BJ (cell line): ENCODE results near the gene CFAP69. TPM values are rescaled to one million over a fixed set of nuclear protein-coding genes. Genes with fewer than 3 reads are reported as not detected.
A peak's percentile ranks its signal among the peaks of the same experiment; 100 is the strongest.

Experiments
- CTCF ChIA-PET: fragments of 350-600 bp; formaldehyde crosslinking; extraction: SDS; loops from one replicate; lab custom pipeline; 2021; ENCODE audit warnings: antibody characterized with exemption, inconsistent platforms; lab: Yijun Ruan, JAX
- POLR2A ChIA-PET: fragments of 300-600 bp; sonication (Branson Sonifier 250); formaldehyde crosslinking; extraction: SDS; loops from one replicate; lab custom pipeline; 2021; ENCODE audit warnings: antibody characterized with exemption; lab: Charles Lee
- DNase-seq: peaks from one replicate; pipeline ENCODE4 v3.0.0-alpha.2; 2011; ENCODE audit warnings: low read depth
- H3K27me3 ChIP-seq: 2 replicates; pipeline ENCODE4 v1.6.0; 2011; ENCODE audit warnings: low read length; ENCODE audit not compliant: control insufficient read depth, insufficient read depth
- H3K36me3 ChIP-seq: 2 replicates; pipeline ENCODE4 v1.5.1; 2011; ENCODE audit warnings: low read length; ENCODE audit not compliant: control insufficient read depth, insufficient read depth
- H3K4me3 ChIP-seq: 2 replicates; pipeline ENCODE4 v1.5.1; 2011; ENCODE audit warnings: low read depth, mild to moderate bottlenecking, control low read depth, low read length
- CTCF ChIP-seq: IDR thresholded peaks from 2 replicates; pipeline ENCODE4 v1.5.1; 2011; ENCODE audit warnings: low read depth, mild to moderate bottlenecking, control low read depth, inconsistent platforms, low read length, moderate library complexity; ENCODE audit not compliant: insufficient read depth
- polyA minus RNA-seq: library from RNA; depleted of rRNA, polyadenylated mRNA; stranded (reverse); fragments of >200 nt; gene quantifications from 2 replicates; pipeline ENCODE4 v1.2.3, GENCODE V29; 2011; rRNA and poly(A)+ RNA removed
- polyA plus RNA-seq: library from polyadenylated mRNA; depleted of rRNA; stranded (reverse); fragments of >200 nt; gene quantifications from 2 replicates; pipeline ENCODE4 v1.2.3, GENCODE V29; 2011; rRNA removed

The CFAP69 gene
- polyA plus RNA-seq, result 0.90 and 2.3 TPM in 2 replicates
- polyA minus RNA-seq, result 0.57 and 2.6 TPM in 2 replicates

- DNase-seq, result peak; percentile 28
- peak within 1 kb of the TSS; percentile 64 for H3K4me3 ChIP-seq
- ChIA-PET POLR2A (interaction anchor here (0.6 kb wide), 1 partner anchor 10 kb away, joined by 3 read pairs; no protein-coding TSS in a partner anchor), CTCF (interaction anchor here (1.2 to 2.4 kb wide), 5 partner anchors 15 to 91 kb away, joined by 4 to 8 read pairs (median 4); partner anchors contain the start of genes STEAP1 and STEAP2)
- H3K27me3 ChIP-seq, result no peaks in the 10 kb centered on the region
- peak; percentile 53 for TF ChIP-seq CTCF
- no peaks in the 10 kb centered on the region for H3K36me3 ChIP-seq
Measured at GRCh38 chr7:90244909-90245851, at the start of gene CFAP69. TSS of gene CFAP69 (plus strand) at chr7:90245174. CDS start at chr7:90245425, 251 bp downstream.

GRCh38 chr7:90201500-90202195 is 43.3 kb upstream of the CFAP69 start:
- H3K27me3 ChIP-seq, result no peaks in the 10 kb centered on the region
- no peak for DNase-seq
- TF ChIP-seq CTCF, result no peak
- POLR2A ChIA-PET, result no interaction called here
- H3K36me3 ChIP-seq, result no peaks in the 10 kb centered on the region
- H3K4me3 ChIP-seq, result no peak overlapping the region
- CTCF ChIA-PET, result no interaction called here

GRCh38 chr7:90207956-90208355 is 37.0 kb upstream of the CFAP69 start:
- POLR2A ChIA-PET, result no interaction called here

GRCh38 chr7:90209776-90210175 is 35.2 kb upstream of the CFAP69 start:
- ChIA-PET CTCF (no interaction called here), POLR2A (no interaction called here)
- no peak for TF ChIP-seq CTCF
- H3K27me3 ChIP-seq, result no peaks in the 10 kb centered on the region
- H3K36me3 ChIP-seq, result no peaks in the 10 kb centered on the region
- H3K4me3 ChIP-seq, result no peak overlapping the region
- no peak for DNase-seq

More at GRCh38 chr7:90207956-90208355, 37.0 kb upstream of the CFAP69 start:
- Histone ChIP-seq H3K27me3 (no peaks in the 10 kb centered on the region), H3K4me3 (no peak overlapping the region), H3K36me3 (no peaks in the 10 kb centered on the region)
- no peak for TF ChIP-seq CTCF
- CTCF ChIA-PET, result interaction anchor here (1.2 to 1.5 kb wide), 2 partner anchors 11 to 14 kb away, joined by 3 to 4 read pairs; no protein-coding TSS in a partner anchor
- DNase-seq, result no peak
